Prostate gland (tissue), 2 donors: ENCODE data around the gene EEA1.

Experiments
- POLR2A ChIP-seq: fragments of 450-650 bp; IDR thresholded peaks from one replicate; pipeline ENCODE4 v1.6.1; 2016; ENCODE audit warnings: antibody characterized with exemption, mild to moderate bottlenecking
- POLR2AphosphoS5 ChIP-seq: sonication (generic); formaldehyde crosslinking; IDR thresholded peaks from one replicate; pipeline ENCODE4 v1.6.1; 2017; ENCODE audit warnings: antibody characterized with exemption
- TF ChIP-seq, protein P1 (sequence below), 4 experiments: fragments of 200-600 bp in 2 of 4; fragments of 450-650 bp in 2 of 4; sonication (generic) in 2 of 4; IDR thresholded peaks; 1 replicate in 3 of 4; 2 replicates in 1 of 4; pipeline ENCODE4 v1.5.1; 2016 to 2019; ENCODE audit warnings: antibody characterized with exemption in 4 of 4, mild to moderate bottlenecking in 2 of 4, moderate library complexity in 2 of 4

DNA sequence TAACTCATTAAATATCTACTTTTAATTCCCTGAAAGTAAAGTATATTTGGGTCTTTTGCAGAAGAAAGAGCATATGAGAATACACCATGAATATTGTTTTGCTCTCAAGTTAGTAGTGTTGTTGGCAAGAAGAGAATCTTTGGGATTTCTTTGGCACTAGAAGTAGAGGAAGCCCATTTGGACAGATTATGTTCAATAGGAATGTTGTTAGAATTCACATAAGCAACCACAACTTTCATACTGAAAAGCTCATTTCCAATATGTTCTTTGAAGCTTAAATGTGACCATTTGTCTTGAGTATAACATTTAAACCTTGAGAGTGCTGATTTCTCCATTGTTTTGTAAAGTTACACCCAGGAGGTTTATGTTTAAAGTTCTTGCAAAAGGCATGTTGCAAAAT lies 188.7 kb downstream of the EEA1 start:
- no peak for TF ChIP-seq POLR2A
- TF ChIP-seq, protein P1, sequence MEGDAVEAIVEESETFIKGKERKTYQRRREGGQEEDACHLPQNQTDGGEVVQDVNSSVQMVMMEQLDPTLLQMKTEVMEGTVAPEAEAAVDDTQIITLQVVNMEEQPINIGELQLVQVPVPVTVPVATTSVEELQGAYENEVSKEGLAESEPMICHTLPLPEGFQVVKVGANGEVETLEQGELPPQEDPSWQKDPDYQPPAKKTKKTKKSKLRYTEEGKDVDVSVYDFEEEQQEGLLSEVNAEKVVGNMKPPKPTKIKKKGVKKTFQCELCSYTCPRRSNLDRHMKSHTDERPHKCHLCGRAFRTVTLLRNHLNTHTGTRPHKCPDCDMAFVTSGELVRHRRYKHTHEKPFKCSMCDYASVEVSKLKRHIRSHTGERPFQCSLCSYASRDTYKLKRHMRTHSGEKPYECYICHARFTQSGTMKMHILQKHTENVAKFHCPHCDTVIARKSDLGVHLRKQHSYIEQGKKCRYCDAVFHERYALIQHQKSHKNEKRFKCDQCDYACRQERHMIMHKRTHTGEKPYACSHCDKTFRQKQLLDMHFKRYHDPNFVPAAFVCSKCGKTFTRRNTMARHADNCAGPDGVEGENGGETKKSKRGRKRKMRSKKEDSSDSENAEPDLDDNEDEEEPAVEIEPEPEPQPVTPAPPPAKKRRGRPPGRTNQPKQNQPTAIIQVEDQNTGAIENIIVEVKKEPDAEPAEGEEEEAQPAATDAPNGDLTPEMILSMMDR (IDR thresholded peaks at IDR 0.05) = no peak
- no peak for TF ChIP-seq POLR2AphosphoS5
